AG04450 (cell line): ENCODE data around the gene TBC1D2B. TPM values are rescaled to one million over a fixed set of nuclear protein-coding genes. Genes with fewer than 3 reads are reported as not detected.

Experiments
- CTCF ChIA-PET: fragments of 300-600, 350-600 bp; formaldehyde crosslinking; extraction: SDS; loops from one replicate; lab custom pipeline; 2022; ENCODE audit warnings: antibody characterized with exemption, inconsistent platforms; lab: Charles Lee
- POLR2A ChIA-PET: fragments of 350-600 bp; formaldehyde crosslinking; extraction: SDS; loops from one replicate; lab custom pipeline; 2021; ENCODE audit warnings: antibody characterized with exemption, inconsistent platforms; lab: Yijun Ruan, JAX
- DNase-seq: peaks from one replicate; pipeline ENCODE4 v3.0.0-alpha.2; 2011; ENCODE audit warnings: low read depth, low spot score
- H3K27ac ChIP-seq: one replicate; pipeline ENCODE4 v1.5.1; 2012; ENCODE audit warnings: low read depth, low read length, control low read depth
- H3K27me3 ChIP-seq: one replicate; pipeline ENCODE4 v1.6.0; 2012; ENCODE audit warnings: low read length; ENCODE audit not compliant: control insufficient read depth, insufficient read depth
- H3K4me3 ChIP-seq: 2 replicates; pipeline ENCODE4 v1.5.1; 2011; ENCODE audit warnings: mild to moderate bottlenecking, low read depth, low read length, control low read depth
- H3K9me3 ChIP-seq: 2 replicates; pipeline ENCODE4 v1.5.1; 2012; ENCODE audit warnings: low read length; ENCODE audit not compliant: control insufficient read depth, insufficient read depth
- CTCF ChIP-seq: IDR thresholded peaks from 2 replicates; pipeline ENCODE4 v1.5.1; 2011; ENCODE audit warnings: low read depth, low read length, control low read depth, inconsistent platforms
- polyA plus RNA-seq: library from polyadenylated mRNA; depleted of rRNA; stranded (reverse); fragments of >200 nt; gene quantifications from 2 replicates; pipeline ENCODE4 v1.2.3, GENCODE V29; 2011; rRNA removed
- small RNA-seq: library from RNA; depleted of rRNA; stranded (forward); fragments of <200 nt; gene quantifications from one replicate; pipeline ENCODE3, GENCODE V24; 2012; ENCODE audit warnings: low read depth; ENCODE audit not compliant: insufficient read length

The TBC1D2B gene
- polyA plus RNA-seq, 1 experiment: 42.0 TPM

GRCh38 chr15:77945566-77945965 is 131.9 kb downstream of the TBC1D2B start:
- no peak overlapping the region for H3K27ac ChIP-seq
- ChIA-PET POLR2A (no interaction called here), CTCF (interaction anchor here (0.6 to 1.5 kb wide), 2 partner anchors 21 to 42 kb away, joined by 3 to 4 read pairs; no protein-coding TSS in a partner anchor)
- no peak overlapping the region for H3K4me3 ChIP-seq
- no peaks in the 10 kb centered on the region for H3K9me3 ChIP-seq
- H3K27me3 ChIP-seq: no peaks in the 10 kb centered on the region
- no peak for TF ChIP-seq CTCF
- DNase-seq: no peak

Small RNA genes within 50 kb of the gene (small RNA-seq; reads per million reads assigned to genes)
- not detected for gene RF00092

Other genes with a start within 250 kb of the TBC1D2B start
- 0.04 TPM in 1 of 2 replicates, not detected in the other for gene SH2D7, start 14.8 kb upstream of the TBC1D2B start, polyA plus RNA-seq
- gene CIB2, start 53.7 kb upstream of the TBC1D2B start, polyA plus RNA-seq: 2.7 and 3.7 TPM in 2 replicates
- gene IDH3A, start 71.7 kb upstream of the TBC1D2B start, polyA plus RNA-seq: 57.0 and 69.1 TPM in 2 replicates
- 0.02 TPM in 1 of 2 replicates, not detected in the other for gene ACSBG1, start 156.9 kb upstream of the TBC1D2B start, polyA plus RNA-seq
- gene DNAJA4, start 186.9 kb upstream of the TBC1D2B start, polyA plus RNA-seq: 2.1 and 2.5 TPM in 2 replicates
- gene SKIC8, start 221.9 kb upstream of the TBC1D2B start, polyA plus RNA-seq: 78.1 and 92.0 TPM in 2 replicates